GM20000 (cell line): Measurements from ENCODE around the gene ZNF219.
A peak's percentile ranks its signal among the peaks of the same experiment; 100 is the strongest.

Experiments used
- DNase-seq: peaks from one replicate; pipeline ENCODE4 v3.0.0; 2012; ENCODE audit warnings: low spot score
- CTCF ChIP-seq: IDR thresholded peaks from 2 replicates; pipeline ENCODE4 v1.5.1; 2012; ENCODE audit warnings: mild to moderate bottlenecking, control low read depth; ENCODE audit errors: extremely low read depth, missing control alignments

Gene ZNF219

GRCh38 chr14:21075719-21076437 is 22.6 kb downstream of the ZNF219 start:
- DNase-seq, result peak; percentile 9
- TF ChIP-seq CTCF, result no peak

GRCh38 chr14:21074398-21075272 is 23.8 kb downstream of the ZNF219 start:
- DNase-seq, result peak; percentile 14
- no peak for TF ChIP-seq CTCF

GRCh38 chr14:21073921-21074320 is 24.5 kb downstream of the ZNF219 start:
- peak; percentile 21 for DNase-seq
- TF ChIP-seq CTCF, result no peak

GRCh38 chr14:21072781-21073339 is 25.6 kb downstream of the ZNF219 start:
- DNase-seq, result peak; percentile 34
- no peak for TF ChIP-seq CTCF

- no peak for DNase-seq
- TF ChIP-seq CTCF, result no peak
These were observed 26.4 kb downstream of the ZNF219 start for GRCh38 chr14:21072031-21072473.

- peak; percentile 93 for DNase-seq
- TF ChIP-seq CTCF, result no peak
These were observed 27.0 kb downstream of the ZNF219 start for GRCh38 chr14:21071225-21072030.
